Measurements from ENCODE around the gene TTC28.

TTC28 gene

DNA sequence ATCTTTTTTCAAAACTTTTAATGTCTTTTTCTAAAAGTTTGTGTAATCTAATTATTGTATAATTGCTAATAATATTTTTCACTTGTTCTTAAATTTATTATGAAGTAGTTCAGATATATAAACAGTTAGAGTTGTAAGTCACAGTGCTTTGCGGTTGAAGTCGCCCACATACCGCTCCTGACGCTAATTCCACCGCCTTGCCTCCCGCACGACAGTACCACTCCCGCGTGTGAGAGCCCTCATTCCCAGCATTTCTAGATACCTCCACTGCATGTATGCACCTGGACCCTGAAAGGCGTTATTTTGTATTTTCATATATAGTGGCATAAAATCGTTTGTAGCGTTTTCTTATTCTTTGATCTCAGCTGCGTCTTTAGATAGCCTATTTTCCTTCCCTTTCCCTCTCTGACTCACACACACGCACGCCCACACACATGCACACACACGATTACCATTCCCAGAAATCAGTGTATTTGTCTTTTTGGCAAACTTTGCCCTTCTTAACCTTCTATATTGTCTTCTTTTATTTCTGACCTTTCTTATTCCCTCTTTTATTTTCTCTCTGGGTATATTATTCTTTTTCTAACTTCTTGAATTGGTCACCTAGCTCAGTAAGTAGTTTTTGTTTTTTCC lies 704.1 kb downstream of the TTC28 start:
- no peak for DNase-seq (ENCODE audit: low read depth, low spot score)
- ChIA-PET POLR2A (no interaction called here), CTCF (no interaction called here)
- TF ChIP-seq, protein P1, sequence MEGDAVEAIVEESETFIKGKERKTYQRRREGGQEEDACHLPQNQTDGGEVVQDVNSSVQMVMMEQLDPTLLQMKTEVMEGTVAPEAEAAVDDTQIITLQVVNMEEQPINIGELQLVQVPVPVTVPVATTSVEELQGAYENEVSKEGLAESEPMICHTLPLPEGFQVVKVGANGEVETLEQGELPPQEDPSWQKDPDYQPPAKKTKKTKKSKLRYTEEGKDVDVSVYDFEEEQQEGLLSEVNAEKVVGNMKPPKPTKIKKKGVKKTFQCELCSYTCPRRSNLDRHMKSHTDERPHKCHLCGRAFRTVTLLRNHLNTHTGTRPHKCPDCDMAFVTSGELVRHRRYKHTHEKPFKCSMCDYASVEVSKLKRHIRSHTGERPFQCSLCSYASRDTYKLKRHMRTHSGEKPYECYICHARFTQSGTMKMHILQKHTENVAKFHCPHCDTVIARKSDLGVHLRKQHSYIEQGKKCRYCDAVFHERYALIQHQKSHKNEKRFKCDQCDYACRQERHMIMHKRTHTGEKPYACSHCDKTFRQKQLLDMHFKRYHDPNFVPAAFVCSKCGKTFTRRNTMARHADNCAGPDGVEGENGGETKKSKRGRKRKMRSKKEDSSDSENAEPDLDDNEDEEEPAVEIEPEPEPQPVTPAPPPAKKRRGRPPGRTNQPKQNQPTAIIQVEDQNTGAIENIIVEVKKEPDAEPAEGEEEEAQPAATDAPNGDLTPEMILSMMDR (IDR thresholded peaks at IDR 0.05; ENCODE audit: insufficient read depth, low read length, missing control alignments) = no peak
- H3K4me3 ChIP-seq (ENCODE audit: low read depth, low read length) = no peak overlapping the region

DNA sequence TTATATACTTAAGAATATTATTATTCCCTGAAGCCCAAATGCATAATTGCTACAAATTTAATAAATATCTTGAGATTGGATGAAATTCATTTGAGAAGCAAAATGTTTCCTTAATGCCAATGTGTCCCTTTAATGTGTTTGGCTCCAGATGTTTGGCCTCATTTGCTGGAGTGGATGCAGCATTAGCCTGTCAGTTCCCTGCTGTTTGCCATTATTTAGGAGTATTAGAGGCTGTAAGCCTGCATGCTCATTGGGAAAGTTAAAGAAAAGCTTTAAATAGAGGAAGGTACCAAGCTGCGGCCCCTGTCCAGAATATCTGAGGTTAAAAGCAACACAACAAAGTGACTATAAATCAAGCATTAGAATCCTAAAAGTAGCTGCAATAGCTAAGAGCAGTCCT lies 705.8 kb downstream of the TTC28 start:
- ChIA-PET POLR2A (no interaction called here), CTCF (interaction anchor here (0.8 to 0.9 kb wide), 2 partner anchors 93 to 94 kb away, joined by 3 read pairs; no protein-coding TSS in a partner anchor)
- TF ChIP-seq, protein P1 (IDR thresholded peaks at IDR 0.05; ENCODE audit: insufficient read depth, low read length, missing control alignments) = no peak
- no peak overlapping the region for H3K4me3 ChIP-seq (ENCODE audit: low read depth, low read length)
- DNase-seq (ENCODE audit: low read depth, low spot score) = no peak

DNA sequence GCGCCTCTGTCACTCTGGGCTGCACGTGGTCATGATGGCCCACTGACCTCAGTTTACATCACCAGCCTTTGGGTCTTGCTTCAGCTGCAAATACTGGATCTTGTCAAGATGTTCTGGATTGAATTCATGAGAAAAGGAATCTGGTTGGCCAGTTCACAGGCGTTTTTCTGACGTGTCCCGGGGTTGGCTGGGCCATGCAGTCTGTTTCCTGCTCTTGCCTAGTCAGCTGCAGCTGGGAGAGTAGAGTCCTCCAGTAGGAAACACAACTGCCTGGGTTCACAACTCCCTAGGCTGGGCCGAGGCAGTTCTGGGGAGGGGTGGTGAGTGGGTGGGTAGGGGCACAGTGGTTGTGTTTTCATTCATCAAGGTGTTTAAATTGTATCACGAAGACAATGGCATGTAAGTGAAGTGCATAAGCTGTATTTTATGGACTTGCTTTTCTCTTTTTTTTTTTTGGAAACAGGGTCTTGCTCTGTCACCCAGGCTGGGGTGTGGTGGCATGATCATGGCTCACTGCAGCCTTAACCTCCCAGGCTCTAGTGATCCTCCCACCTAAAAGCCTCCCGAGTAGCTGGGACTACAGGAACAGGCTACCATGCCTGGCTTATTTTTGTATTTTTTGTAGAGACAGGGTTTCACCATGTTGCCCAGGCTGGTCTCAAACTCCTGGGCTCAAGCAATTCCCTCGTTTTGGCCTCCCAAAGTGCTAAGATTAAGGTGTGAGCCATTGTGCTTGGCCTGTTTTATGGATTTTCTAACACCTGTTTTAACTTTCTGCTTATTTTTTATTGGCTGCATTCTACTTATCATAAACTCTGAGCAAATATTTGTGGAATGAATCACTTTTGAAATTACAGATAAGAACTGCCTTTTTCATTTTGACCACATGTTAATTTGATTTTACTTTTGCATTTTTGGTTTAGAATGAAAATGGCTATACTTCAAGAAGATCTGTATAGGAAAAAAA lies 706.6 kb downstream of the TTC28 start:
- no peak for DNase-seq (ENCODE audit: low read depth, low spot score)
- CTCF ChIA-PET = interaction anchor here (1.3 kb wide), 1 partner anchor 91 kb away, joined by 3 read pairs; no protein-coding TSS in a partner anchor
- POLR2A ChIA-PET = no interaction called here
- no peak overlapping the region for H3K4me3 ChIP-seq (ENCODE audit: low read depth, low read length)
- TF ChIP-seq, protein P1 (IDR thresholded peaks at IDR 0.05; ENCODE audit: insufficient read depth, low read length, missing control alignments) = no peak

DNA sequence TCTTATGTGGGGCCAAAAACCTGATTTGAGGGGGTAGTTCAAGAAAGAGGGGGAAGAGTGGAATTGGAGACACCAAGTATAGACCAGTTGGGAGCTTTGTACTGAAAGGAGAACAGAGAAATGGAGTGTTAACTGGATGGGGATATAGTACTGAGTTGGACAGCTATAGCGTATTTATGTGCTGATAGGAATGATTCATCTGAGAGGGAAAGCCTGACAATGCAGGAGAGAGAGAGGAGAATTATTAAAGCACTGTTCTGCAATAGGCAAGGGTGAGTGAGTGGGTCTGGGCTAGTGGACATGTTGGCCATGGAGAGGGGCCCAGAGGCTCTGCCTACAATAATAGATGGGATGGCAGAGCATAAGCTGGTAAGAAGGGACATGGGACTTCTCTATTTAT lies 707.7 kb downstream of the TTC28 start:
- ChIA-PET CTCF (interaction anchor here (1.3 kb wide), 1 partner anchor 90 kb away, joined by 3 read pairs; no protein-coding TSS in a partner anchor), POLR2A (no interaction called here)
- no peak overlapping the region for H3K4me3 ChIP-seq (ENCODE audit: low read depth, low read length)
- TF ChIP-seq, protein P1 (IDR thresholded peaks at IDR 0.05; ENCODE audit: insufficient read depth, low read length, missing control alignments) = no peak
- no peak for DNase-seq (ENCODE audit: low read depth, low spot score)

DNA sequence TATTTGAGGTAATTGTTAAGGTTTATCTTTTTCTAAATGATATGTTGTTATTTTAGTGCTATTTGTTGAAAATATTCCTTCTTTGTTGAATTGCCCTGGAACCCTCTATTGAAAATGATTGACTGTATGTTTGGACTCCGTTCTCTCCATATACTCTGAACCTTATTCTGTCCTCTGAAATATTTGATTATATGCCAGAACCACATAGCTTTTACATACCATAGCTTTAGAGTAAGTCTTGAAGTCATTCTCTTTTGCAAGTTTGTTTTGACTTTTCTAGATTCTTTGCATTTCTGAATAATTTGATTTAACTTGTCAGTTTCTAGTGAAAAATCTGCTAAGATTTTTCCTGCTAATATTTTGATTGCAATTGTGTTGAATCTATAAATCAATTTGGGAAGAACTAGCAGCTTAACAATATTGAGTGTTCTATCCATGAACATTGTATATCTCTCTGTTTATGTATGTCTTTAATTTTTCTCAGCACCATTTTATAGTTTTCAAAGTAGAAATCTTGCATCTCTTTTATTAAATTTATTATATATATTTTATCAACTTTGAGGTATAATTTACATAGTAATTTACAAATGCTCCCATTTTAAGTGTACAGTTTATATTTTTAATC lies 708.9 kb downstream of the TTC28 start:
- TF ChIP-seq, protein P1 (IDR thresholded peaks at IDR 0.05; ENCODE audit: insufficient read depth, low read length, missing control alignments) = no peak
- H3K4me3 ChIP-seq (ENCODE audit: low read depth, low read length) = no peak overlapping the region
- ChIA-PET CTCF (interaction anchor here (0.6 to 1.1 kb wide), 2 partner anchors 10 to 1275 kb away, joined by 3 read pairs; no protein-coding TSS in a partner anchor), POLR2A (no interaction called here)
- peak; percentile 23 for DNase-seq (ENCODE audit: low read depth, low spot score)

Measured in AG04449 (cell line).